Right lobe of liver (tissue), 6 donors: ENCODE data around the gene ACAP2. TPM values are rescaled to one million over a fixed set of nuclear protein-coding genes. Genes with fewer than 3 reads are reported as not detected.
"Not testable (repeated sequence)": the region's sequence is repeated elsewhere in the genome, so short reads cannot be mapped to it uniquely, and the experiment has no call there.

Experiments used
- ATAC-seq, 4 donors: fragments of 200-7000 bp; cut with Tn5 transposase; one replicate each; pipeline ENCODE4 v1.9.1; 2020; ENCODE audit warnings: mild to moderate bottlenecking in 4 of 4, moderate library complexity in 4 of 4
- DNase-seq, 3 donors: peaks; one replicate each; pipeline ENCODE4 v3.0.0-alpha.2; 2020
- H3K27ac ChIP-seq, 3 donors: fragments of 200-600 bp; one replicate each; pipeline ENCODE4 v1.8.0; 2022
- H3K27me3 ChIP-seq, 2 donors: fragments of 200-600 bp; one replicate each; pipeline ENCODE4 v1.8.0; 2022
- H3K36me3 ChIP-seq, 4 donors: fragments of 200-600 bp; sonication (generic) in 1 of 4; one replicate each; pipeline versions ENCODE4 v1.5.1 to v1.8.0; 2017 to 2022; ENCODE audit warnings: control low read depth in 1 of 4
- H3K4me1 ChIP-seq, 4 donors: fragments of 200-600 bp; sonication (generic) in 1 of 4; one replicate each; pipeline versions ENCODE4 v1.5.1 to v1.8.0; 2017 to 2022; ENCODE audit warnings: control low read depth in 1 of 4
- H3K4me3 ChIP-seq, 3 donors: fragments of 200-600 bp; one replicate each; pipeline ENCODE4 v1.8.0; 2022
- H3K9me3 ChIP-seq, 4 donors: fragments of 200-600 bp; sonication (generic) in 1 of 4; one replicate each; pipeline versions ENCODE4 v1.5.1 to v1.8.0; 2017 to 2022; ENCODE audit warnings: control low read depth in 1 of 4
- POLR2A ChIP-seq: fragments of 450-650 bp; IDR thresholded peaks from one replicate; pipeline ENCODE4 v1.6.1; 2017; ENCODE audit warnings: antibody characterized with exemption, mild to moderate bottlenecking
- WGBS: methylation state at CpG from one replicate; pipeline ENCODE4 v1.1.6; 2018; ENCODE audit warnings: low coverage, low lambda C conversion rate; ENCODE audit not compliant: insufficient coverage; ENCODE audit errors: missing lambda C conversion rate; 5-methylcytosine and 5-hydroxymethylcytosine counted together
- intact Hi-C, 2 donors: fragments of 100-400 bp; cut with DNase I; formaldehyde crosslinking; loops; one replicate each; pipeline versions ENCODE4 v1.11.2 to v1.14.1; 2022
- total RNA-seq, 6 experiments: library from RNA; depleted of rRNA in 2 of 6; stranded (reverse); fragments of >200 nt in 2 of 6; fragmentation: NEBNext Ultra II Directional in 3 of 6; extraction: Animal tissue kit (Norgen Biotek cat#: 25700) in 3 of 6; gene quantifications; one replicate each; pipeline versions ENCODE4 v1.1.0 to v1.2.4, GENCODE V29; 2016 to 2023
- TF ChIP-seq, protein P1 (sequence below), 4 donors: fragments of 200-600 bp in 3 of 4; fragments of 450-650 bp in 1 of 4; IDR thresholded peaks; one replicate each; pipeline versions ENCODE4 v1.5.1 to v1.8.0; 2016 to 2022; ENCODE audit warnings: antibody characterized with exemption in 4 of 4, mild to moderate bottlenecking in 2 of 4
- donor health status: DM: no; HTN: yes; CAD: no.
- donor health status: DM: no; HTN: no; CAD: no.
- donor health status: DM: no; HTN: no; CAD: no.
- donor health status: DM: no; HTN: yes; CAD: no.
- donor health status: DM: no; HTN: yes; CAD: no.

Gene ACAP2
- total RNA-seq, 6 experiments from 2014 or later = 15.1 to 21.7 (median 18.5) TPM

DNA sequence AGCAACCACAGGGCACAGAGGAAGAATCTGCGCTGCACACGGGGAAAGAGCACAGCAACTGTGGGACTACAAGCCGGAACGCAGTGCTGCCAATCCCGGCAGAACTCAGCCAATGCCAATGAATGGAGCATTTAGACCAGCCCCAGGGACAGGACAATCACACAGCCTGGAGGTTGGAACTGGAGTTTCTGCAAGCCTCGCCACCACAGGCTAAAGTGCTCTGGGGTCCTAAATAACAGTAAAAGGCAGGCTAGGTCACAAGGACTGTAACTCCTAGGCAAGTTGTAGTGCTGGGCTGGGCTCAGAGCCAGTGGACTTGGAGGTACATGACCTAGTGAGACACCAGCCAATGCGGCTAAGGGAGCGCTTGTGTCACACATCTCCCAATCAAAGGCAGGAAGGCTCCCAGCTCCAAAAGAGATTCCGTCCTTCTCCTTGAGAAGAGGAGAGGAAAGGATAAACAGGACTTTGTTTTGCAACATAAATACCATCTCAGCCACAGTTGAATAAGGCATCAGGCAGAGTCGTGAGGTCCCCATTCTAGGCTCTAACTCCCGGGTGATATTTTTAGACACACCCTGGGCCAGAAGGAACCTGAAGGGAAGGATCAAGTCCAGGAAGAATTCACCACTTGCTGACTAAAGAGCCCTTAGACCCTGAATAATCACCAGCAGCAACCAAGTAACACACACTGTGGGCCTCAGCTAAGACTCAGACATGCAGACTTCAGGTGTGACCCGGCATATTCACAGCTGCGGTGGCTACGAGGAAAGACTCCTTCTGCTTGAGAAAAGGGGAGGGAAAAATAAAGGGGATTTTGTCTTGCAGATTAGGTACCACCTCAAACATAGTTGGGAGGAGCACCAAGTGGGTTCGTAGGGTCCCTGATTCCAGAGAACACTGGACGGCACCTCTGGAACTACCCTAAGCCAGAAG lies 86.4 kb downstream of the ACAP2 start:
- Histone ChIP-seq H3K4me1 (no peaks in the 10 kb centered on the region), H3K36me3 (no peaks in the 10 kb centered on the region), H3K27me3 (no peaks in the 10 kb centered on the region), H3K27ac (no peak overlapping the region), H3K9me3 (no peaks in the 10 kb centered on the region), H3K4me3 (no peak overlapping the region)
- intact Hi-C loops = no loop called here
- ATAC-seq = peak; percentile 44 to 90 (median 58)
- DNase-seq = peak; percentile 37 to 70 (median 68)
- WGBS = 72% methylated on average over 7 of the region's 16 CpGs
- no peak for TF ChIP-seq POLR2A
- TF ChIP-seq, protein P1, sequence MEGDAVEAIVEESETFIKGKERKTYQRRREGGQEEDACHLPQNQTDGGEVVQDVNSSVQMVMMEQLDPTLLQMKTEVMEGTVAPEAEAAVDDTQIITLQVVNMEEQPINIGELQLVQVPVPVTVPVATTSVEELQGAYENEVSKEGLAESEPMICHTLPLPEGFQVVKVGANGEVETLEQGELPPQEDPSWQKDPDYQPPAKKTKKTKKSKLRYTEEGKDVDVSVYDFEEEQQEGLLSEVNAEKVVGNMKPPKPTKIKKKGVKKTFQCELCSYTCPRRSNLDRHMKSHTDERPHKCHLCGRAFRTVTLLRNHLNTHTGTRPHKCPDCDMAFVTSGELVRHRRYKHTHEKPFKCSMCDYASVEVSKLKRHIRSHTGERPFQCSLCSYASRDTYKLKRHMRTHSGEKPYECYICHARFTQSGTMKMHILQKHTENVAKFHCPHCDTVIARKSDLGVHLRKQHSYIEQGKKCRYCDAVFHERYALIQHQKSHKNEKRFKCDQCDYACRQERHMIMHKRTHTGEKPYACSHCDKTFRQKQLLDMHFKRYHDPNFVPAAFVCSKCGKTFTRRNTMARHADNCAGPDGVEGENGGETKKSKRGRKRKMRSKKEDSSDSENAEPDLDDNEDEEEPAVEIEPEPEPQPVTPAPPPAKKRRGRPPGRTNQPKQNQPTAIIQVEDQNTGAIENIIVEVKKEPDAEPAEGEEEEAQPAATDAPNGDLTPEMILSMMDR (IDR thresholded peaks at IDR 0.05) = no peak

DNA sequence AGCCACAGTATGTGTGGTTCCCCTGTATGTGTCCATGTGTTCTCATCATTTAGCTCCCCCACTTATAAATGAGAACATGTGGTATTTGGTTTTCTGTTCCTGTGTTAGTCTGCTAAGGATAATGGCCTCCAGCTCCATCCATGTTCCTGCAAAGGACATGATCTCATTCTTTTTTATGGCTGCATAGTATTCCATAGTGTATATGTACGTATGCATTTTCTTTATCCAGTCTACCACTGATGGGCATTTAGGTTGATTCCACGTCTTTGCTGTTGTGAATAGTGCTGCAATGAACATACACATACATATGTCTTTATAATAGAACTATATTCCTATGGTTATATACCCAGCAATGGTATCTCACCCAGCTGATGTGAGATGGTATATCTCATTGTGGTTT lies 88.8 kb downstream of the ACAP2 start:
- H3K27ac ChIP-seq, DNase-seq, H3K4me1 ChIP-seq, ATAC-seq, H3K27me3 ChIP-seq, intact Hi-C loops, H3K36me3 ChIP-seq, H3K4me3 ChIP-seq, H3K9me3 ChIP-seq: not testable (repeated sequence)
- WGBS = 53% methylated on average over 2 of the region's 2 CpGs

DNA sequence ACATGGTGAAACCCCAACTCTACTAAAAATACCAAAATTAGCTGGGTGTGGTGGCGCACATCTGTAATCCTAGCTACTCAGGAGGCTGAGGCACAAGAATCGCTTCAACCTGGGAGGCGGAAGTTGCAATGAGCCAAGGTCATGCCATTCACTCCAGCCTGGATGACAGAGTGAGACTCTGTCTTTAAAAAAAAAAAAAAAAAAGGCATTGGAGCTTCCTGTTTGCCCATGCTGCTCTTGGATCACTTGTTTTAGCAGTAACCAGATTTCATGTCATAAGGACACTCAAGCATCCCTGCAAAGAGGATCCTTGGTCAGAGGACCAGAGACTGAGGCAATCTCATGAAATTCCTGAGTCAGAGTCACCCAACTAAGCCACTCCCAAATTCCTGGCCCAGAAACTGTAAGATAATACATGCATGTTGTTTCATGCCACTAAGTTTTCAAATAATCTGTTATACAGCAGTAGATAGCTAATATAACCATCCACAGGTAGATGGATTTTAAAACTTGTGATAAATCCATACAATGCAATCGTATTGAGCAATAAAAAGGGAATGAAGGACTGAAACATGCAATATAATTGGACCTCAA lies 89.8 kb downstream of the ACAP2 start:
- no peaks in the 10 kb centered on the region for H3K36me3 ChIP-seq
- no peak overlapping the region for H3K4me3 ChIP-seq
- H3K4me1 ChIP-seq = no peaks in the 10 kb centered on the region
- H3K9me3 ChIP-seq = no peaks in the 10 kb centered on the region
- H3K27me3 ChIP-seq = no peaks in the 10 kb centered on the region
- ATAC-seq (no peak), DNase-seq (no peak)
- H3K27ac ChIP-seq = no peak overlapping the region
- TF ChIP-seq, protein P1 (IDR thresholded peaks at IDR 0.05) = no peak
- intact Hi-C loops = no loop called here
- WGBS = 82% methylated on average over 3 of the region's 4 CpGs

DNA sequence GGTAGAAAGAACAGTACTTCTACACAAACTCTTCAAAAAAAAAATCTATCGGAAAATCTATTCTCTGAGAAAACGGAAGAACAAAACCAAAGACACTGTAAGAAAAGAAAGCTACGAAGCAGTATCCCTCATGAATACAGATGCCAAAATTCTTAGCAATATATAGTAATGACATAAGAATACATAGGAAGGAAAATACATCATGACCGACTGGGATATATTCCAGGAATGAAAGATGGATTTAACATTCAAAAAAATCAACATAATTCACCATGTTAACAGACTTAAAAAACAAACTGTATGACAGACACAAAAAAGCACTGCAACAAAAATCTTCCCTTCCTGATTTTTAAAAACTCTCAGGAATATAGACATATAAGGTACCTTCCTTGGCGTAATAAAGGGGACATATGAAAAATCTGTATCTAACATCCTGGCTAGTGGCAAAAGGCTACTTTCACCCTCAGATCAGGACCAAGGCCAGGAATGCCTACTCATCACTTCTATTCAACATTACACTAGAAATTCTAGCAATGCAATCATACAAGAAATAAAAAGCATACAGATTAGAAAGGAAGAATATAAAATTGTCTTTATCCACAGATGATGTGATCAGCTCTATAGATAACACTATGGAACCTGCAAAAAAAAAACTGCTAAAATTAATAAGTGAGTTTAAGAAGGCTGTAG lies 94.2 kb downstream of the ACAP2 start:
- TF ChIP-seq, protein P1 (IDR thresholded peaks at IDR 0.05) = no peak
- TF ChIP-seq POLR2A = no peak
- no peak overlapping the region for H3K27ac ChIP-seq
- intact Hi-C loops = no loop called here
- peaks cover 0 to 2% (median 0%) of the 10 kb centered on the region in 4 donors for H3K36me3 ChIP-seq
- no peak overlapping the region for H3K4me3 ChIP-seq
- H3K9me3 ChIP-seq = no peaks in the 10 kb centered on the region
- DNase-seq = no peak
- ATAC-seq = no peak
- no peaks in the 10 kb centered on the region for H3K27me3 ChIP-seq
- no peaks in the 10 kb centered on the region for H3K4me1 ChIP-seq
- WGBS = 90% methylated on average over 5 of the region's 5 CpGs

DNA sequence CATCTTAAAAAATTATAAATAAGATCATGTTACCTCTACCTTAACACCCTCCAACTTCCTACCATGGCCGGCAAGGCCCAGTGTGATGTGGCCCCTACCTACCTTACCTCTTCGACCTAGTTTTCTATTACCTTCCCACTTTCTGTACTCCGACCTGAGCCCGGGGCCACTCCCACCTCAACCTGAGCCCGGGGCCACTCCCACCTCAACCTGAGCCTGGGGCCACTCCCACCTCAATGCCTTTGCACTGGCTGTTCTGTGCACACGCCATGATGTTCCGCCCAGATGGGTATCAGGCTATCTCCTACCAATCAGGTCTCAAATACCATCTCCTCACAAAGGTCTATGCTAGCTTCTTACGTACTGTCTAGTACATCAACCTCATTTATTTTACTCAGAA lies 105.1 kb downstream of the ACAP2 start:
- no peak for ATAC-seq
- no peak overlapping the region for H3K27ac ChIP-seq
- intact Hi-C loops = no loop called here
- no peaks in the 10 kb centered on the region for H3K4me1 ChIP-seq
- H3K9me3 ChIP-seq = no peaks in the 10 kb centered on the region
- H3K36me3 ChIP-seq = no peaks in the 10 kb centered on the region
- DNase-seq = no peak
- H3K27me3 ChIP-seq = no peaks in the 10 kb centered on the region
- TF ChIP-seq POLR2A = no peak
- TF ChIP-seq, protein P1 (IDR thresholded peaks at IDR 0.05) = no peak
- WGBS = 91% methylated on average over 7 of the region's 8 CpGs
- H3K4me3 ChIP-seq = no peak overlapping the region
